Keratinocyte (primary cell): Measurements from ENCODE around the gene SMARCD3. TPM values are rescaled to one million over a fixed set of nuclear protein-coding genes. Genes with fewer than 3 reads are reported as not detected.

ENCODE experiments used
- DNase-seq: peaks from one replicate; pipeline ENCODE4 v3.0.0-alpha.2; 2011; ENCODE audit warnings: low read depth, missing footprints, low spot score
- FAIRE-seq: peaks from 2 replicates; lab custom pipeline; 2011; peaks lifted over from hg19 to GRCh38; lab: Jason Lieb, UNC
- H2AFZ ChIP-seq: 2 replicates; pipeline ENCODE4 v1.6.0; 2012; ENCODE audit warnings: low read length, control low read depth, inconsistent platforms; ENCODE audit not compliant: control insufficient read depth
- H3K27ac ChIP-seq: 2 replicates; pipeline ENCODE4 v1.5.1; 2011; ENCODE audit warnings: low read length; ENCODE audit not compliant: control insufficient read depth, insufficient read depth
- H3K27me3 ChIP-seq: 3 replicates; pipeline ENCODE4 v1.6.0; 2011; ENCODE audit warnings: low read length; ENCODE audit not compliant: control insufficient read depth, insufficient read depth; ENCODE audit errors: extremely low read depth
- H3K36me3 ChIP-seq, 2 experiments: 2 replicates in 1 of 2; 3 replicates in 1 of 2; pipeline ENCODE4 v1.5.1; 2011; ENCODE audit warnings: low read length in 2 of 2, mild to moderate bottlenecking in 1 of 2; ENCODE audit not compliant: control insufficient read depth in 2 of 2, insufficient read depth in 2 of 2; ENCODE audit errors: extremely low read depth in 1 of 2
- H3K4me1 ChIP-seq: 3 replicates; pipeline ENCODE4 v1.5.1; 2011; ENCODE audit warnings: low read length; ENCODE audit not compliant: control insufficient read depth, insufficient read depth; ENCODE audit errors: extremely low read depth
- H3K4me2 ChIP-seq: 3 replicates; pipeline ENCODE4 v1.6.0; 2011; ENCODE audit warnings: low read depth, low read length; ENCODE audit not compliant: control insufficient read depth, insufficient read depth; ENCODE audit errors: extremely low read depth
- H3K4me3 ChIP-seq, 3 experiments: fragments of 200-600 bp in 1 of 3; sonication (generic) in 1 of 3; 2 replicates in 2 of 3; 3 replicates in 1 of 3; pipeline ENCODE4 v1.5.1; 2011 to 2016; ENCODE audit warnings: low read length in 3 of 3, mild to moderate bottlenecking in 3 of 3, control low read depth in 2 of 3, inconsistent platforms in 1 of 3, low read depth in 1 of 3, mixed read lengths in 1 of 3, mixed run types in 1 of 3, moderate library complexity in 1 of 3; ENCODE audit not compliant: control insufficient read depth in 2 of 3, insufficient read depth in 2 of 3; ENCODE audit errors: extremely low read depth in 1 of 3
- H3K79me2 ChIP-seq: 2 replicates; pipeline ENCODE4 v1.6.0; 2012; ENCODE audit warnings: low read length; ENCODE audit not compliant: control insufficient read depth, insufficient read depth
- H3K9ac ChIP-seq: 3 replicates; pipeline ENCODE4 v1.6.0; 2011; ENCODE audit warnings: low read length; ENCODE audit not compliant: control insufficient read depth, insufficient read depth; ENCODE audit errors: extremely low read depth
- H3K9me1 ChIP-seq: 3 replicates; pipeline ENCODE4 v1.6.0; 2011; ENCODE audit warnings: low read length; ENCODE audit not compliant: control insufficient read depth, insufficient read depth; ENCODE audit errors: extremely low read depth
- H3K9me3 ChIP-seq: 2 replicates; pipeline ENCODE4 v1.5.1; 2012; ENCODE audit warnings: low read depth, low read length; ENCODE audit not compliant: control insufficient read depth
- H4K20me1 ChIP-seq: 3 replicates; pipeline ENCODE4 v1.6.0; 2011; ENCODE audit warnings: low read length; ENCODE audit not compliant: control insufficient read depth, insufficient read depth; ENCODE audit errors: extremely low read depth
- EZH2 ChIP-seq: IDR thresholded peaks from one replicate; pipeline ENCODE4 v1.6.1; 2012; ENCODE audit warnings: inconsistent platforms, mild to moderate bottlenecking, low read length, moderate library complexity
- dilution Hi-C: fragments of 300-500 bp; cut with MboI; formaldehyde crosslinking; loops from one replicate; pipeline ENCODE4 v1.7.0; 2020; ENCODE audit warnings: low sequenced_read_pairs; ENCODE audit not compliant: extremely low pct_ligation_motif_present
- polyA plus RNA-seq, 5 experiments: library from polyadenylated mRNA; depleted of rRNA in 3 of 5; stranded (reverse) in 3 of 5; stranded (forward) in 1 of 5; unstranded in 1 of 5; fragments of >200 nt; gene quantifications; 1 replicate in 1 of 5; 2 replicates in 3 of 5; 3 replicates in 1 of 5; pipeline versions ENCODE4 v1.2.1 to v1.2.3, GENCODE V29; 2011 to 2012; ENCODE audit warnings: missing spikeins in 2 of 5, low read depth in 1 of 5, low replicate concordance in 1 of 5
- TF ChIP-seq, protein P1 (sequence below), 3 experiments: IDR thresholded peaks in 1 of 3; conservative IDR thresholded peaks in 1 of 3; optimal IDR thresholded peaks in 1 of 3; 2 replicates in 2 of 3; 3 replicates in 1 of 3; pipeline versions ENCODE3 to v1.5.1; 2011; ENCODE audit warnings: low read length in 3 of 3, mild to moderate bottlenecking in 3 of 3, moderate library complexity in 2 of 3, control low read depth in 1 of 3, inconsistent platforms in 1 of 3; ENCODE audit not compliant: insufficient read depth in 2 of 3; ENCODE audit errors: extremely low read depth in 1 of 3

SMARCD3 gene
- polyA plus RNA-seq, 1 donor (not counting 4 experiments of a cell fraction or from before 2014, with no cell fraction given), result 3.0 TPM

DNA sequence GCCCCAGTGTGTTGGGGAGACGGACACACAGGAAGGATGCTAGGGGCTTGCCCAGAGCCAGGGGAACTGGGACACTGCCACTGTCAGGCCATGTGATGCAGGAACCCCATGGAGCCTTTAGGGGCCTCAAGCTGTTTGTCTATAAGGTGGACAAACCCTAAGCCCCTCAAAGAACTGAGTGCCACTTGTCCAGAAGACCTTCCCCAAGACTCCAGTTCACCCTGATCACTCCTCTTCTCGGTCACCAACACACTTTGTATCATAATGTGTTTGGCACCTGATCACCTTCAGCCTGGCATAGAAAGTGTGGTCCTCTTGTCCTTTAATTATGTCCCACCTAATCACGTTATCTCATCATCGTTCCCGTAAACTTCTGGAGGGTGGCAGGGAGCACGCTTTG is 38.9 kb downstream of the SMARCD3 start:
- no peaks in the 10 kb centered on the region for H4K20me1 ChIP-seq
- no peak overlapping the region for H3K27ac ChIP-seq
- H3K27me3 ChIP-seq, result peaks cover 18% of the 10 kb centered on the region
- H3K4me3 ChIP-seq, result no peak overlapping the region
- no peak overlapping the region for H3K4me2 ChIP-seq
- H2AFZ ChIP-seq, result no peak overlapping the region
- TF ChIP-seq, protein P1, sequence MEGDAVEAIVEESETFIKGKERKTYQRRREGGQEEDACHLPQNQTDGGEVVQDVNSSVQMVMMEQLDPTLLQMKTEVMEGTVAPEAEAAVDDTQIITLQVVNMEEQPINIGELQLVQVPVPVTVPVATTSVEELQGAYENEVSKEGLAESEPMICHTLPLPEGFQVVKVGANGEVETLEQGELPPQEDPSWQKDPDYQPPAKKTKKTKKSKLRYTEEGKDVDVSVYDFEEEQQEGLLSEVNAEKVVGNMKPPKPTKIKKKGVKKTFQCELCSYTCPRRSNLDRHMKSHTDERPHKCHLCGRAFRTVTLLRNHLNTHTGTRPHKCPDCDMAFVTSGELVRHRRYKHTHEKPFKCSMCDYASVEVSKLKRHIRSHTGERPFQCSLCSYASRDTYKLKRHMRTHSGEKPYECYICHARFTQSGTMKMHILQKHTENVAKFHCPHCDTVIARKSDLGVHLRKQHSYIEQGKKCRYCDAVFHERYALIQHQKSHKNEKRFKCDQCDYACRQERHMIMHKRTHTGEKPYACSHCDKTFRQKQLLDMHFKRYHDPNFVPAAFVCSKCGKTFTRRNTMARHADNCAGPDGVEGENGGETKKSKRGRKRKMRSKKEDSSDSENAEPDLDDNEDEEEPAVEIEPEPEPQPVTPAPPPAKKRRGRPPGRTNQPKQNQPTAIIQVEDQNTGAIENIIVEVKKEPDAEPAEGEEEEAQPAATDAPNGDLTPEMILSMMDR (optimal IDR thresholded peaks at IDR 0.05 in 1 of 3, IDR thresholded peaks at IDR 0.05 in 1 of 3, conservative IDR thresholded peaks at IDR 0.05 in 1 of 3; ENCODE audit: extremely low read depth in 1 of 3, insufficient read depth in 2 of 3, low read length in 3 of 3), result no peak
- no peak for TF ChIP-seq EZH2
- no peaks in the 10 kb centered on the region for H3K79me2 ChIP-seq
- H3K4me1 ChIP-seq, result no peaks in the 10 kb centered on the region
- FAIRE-seq (no peak), DNase-seq (no peak)
- no peaks in the 10 kb centered on the region for H3K9me1 ChIP-seq
- peaks cover 9 to 11% of the 10 kb centered on the region in 2 experiments for H3K36me3 ChIP-seq
- no peak overlapping the region for H3K9ac ChIP-seq
- dilution Hi-C loops, result no loop called here
- H3K9me3 ChIP-seq, result no peaks in the 10 kb centered on the region

DNA sequence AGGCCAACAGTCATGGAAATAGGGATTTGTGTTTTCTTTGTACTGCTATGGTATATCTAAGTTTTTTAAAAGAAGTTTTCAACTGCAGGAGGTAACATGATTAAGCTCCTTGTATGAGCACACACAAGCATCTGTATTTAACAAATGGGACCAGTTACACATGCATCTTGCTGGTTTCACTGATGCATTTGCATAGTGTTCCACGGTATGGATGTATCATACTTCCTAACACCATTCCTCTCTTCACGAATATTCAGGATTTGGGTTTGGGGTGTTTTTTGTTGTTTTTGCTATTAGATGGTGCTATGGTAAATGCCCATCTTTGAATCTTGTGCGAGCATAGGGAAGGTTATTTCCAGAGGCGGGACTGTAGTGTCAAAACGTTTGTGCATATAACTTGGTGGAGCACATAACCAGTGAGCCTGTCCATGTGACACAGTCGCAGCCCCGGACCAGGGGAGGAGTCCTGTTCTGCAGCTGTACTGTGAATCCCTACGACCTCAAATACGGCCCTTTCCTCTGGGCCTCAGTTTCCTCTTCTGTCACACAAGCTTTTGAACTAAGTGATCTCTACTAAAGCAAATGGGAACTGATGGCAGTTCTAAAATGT is 40.1 kb downstream of the SMARCD3 start:
- no peak overlapping the region for H3K27ac ChIP-seq

More for the DNA sequence above, 40.1 kb downstream of the SMARCD3 start:
- FAIRE-seq, result no peak
- no peaks in the 10 kb centered on the region for H3K9me3 ChIP-seq
- no peak overlapping the region for H3K4me3 ChIP-seq
- DNase-seq, result no peak
- no peaks in the 10 kb centered on the region for H3K4me1 ChIP-seq
- no peak overlapping the region for H3K9ac ChIP-seq
- no peak overlapping the region for H2AFZ ChIP-seq
- no peak for TF ChIP-seq EZH2
- TF ChIP-seq, protein P1 (optimal IDR thresholded peaks at IDR 0.05 in 1 of 3, IDR thresholded peaks at IDR 0.05 in 1 of 3, conservative IDR thresholded peaks at IDR 0.05 in 1 of 3; ENCODE audit: extremely low read depth in 1 of 3, insufficient read depth in 2 of 3, low read length in 3 of 3), result no peak
- dilution Hi-C loops, result no loop called here
- H3K9me1 ChIP-seq, result no peaks in the 10 kb centered on the region
- H3K79me2 ChIP-seq, result no peaks in the 10 kb centered on the region
- peaks cover 2 to 3% of the 10 kb centered on the region in 2 experiments for H3K36me3 ChIP-seq
- H3K4me2 ChIP-seq, result no peak overlapping the region
- peaks cover 30% of the 10 kb centered on the region for H3K27me3 ChIP-seq
- no peaks in the 10 kb centered on the region for H4K20me1 ChIP-seq
